K562 (cell line): ENCODE results near the gene OR2A1.
"Not testable (repeated sequence)": the region's sequence is repeated elsewhere in the genome, so short reads cannot be mapped to it uniquely, and the experiment has no call there.

Source experiments
- ARID4B ChIP-seq: sonication (generic); formaldehyde crosslinking; IDR thresholded peaks from 2 replicates; pipeline ENCODE4 v1.8.0; 2022; ENCODE audit warnings: mild to moderate bottlenecking, missing genetic modification reagents
- BHLHE40 ChIP-seq: IDR thresholded peaks from 2 replicates; pipeline ENCODE4 v1.6.1; 2011; ENCODE audit warnings: low read length, improper control_type of control experiment
- PREB ChIP-seq: sonication (generic); formaldehyde crosslinking; IDR thresholded peaks from 2 replicates; pipeline ENCODE4 v1.8.1; 2023; ENCODE audit warnings: mild to moderate bottlenecking, missing genetic modification reagents
- ZFP36 ChIP-seq: fragments of 150-350 bp; IDR thresholded peaks from 2 replicates; pipeline ENCODE4 v1.6.1; 2018; ENCODE audit warnings: low read length, low read depth; ENCODE audit not compliant: partially characterized antibody

GRCh38 chr7:144367250-144367649 is 55.0 kb downstream of the OR2A1 start:
- TF ChIP-seq ZFP36; BHLHE40; ARID4B; PREB (CRISPR knock-in tag): not testable (repeated sequence)
